ENCODE measurements around the gene MMEL1.

- no peak for TF ChIP-seq CTCF (conservative IDR thresholded peaks at IDR 0.05)
- TF ChIP-seq ZFX (IDR thresholded peaks at IDR 0.05), result no peak
Observed at GRCh38 chr1:2627746-2628145, 5.1 kb downstream of the MMEL1 start.

Measured in C4-2B (cell line).